ENCODE measurements around the gene CXCL17.
A peak's percentile ranks its signal among the peaks of the same experiment; 100 is the strongest.

Gene CXCL17

DNA sequence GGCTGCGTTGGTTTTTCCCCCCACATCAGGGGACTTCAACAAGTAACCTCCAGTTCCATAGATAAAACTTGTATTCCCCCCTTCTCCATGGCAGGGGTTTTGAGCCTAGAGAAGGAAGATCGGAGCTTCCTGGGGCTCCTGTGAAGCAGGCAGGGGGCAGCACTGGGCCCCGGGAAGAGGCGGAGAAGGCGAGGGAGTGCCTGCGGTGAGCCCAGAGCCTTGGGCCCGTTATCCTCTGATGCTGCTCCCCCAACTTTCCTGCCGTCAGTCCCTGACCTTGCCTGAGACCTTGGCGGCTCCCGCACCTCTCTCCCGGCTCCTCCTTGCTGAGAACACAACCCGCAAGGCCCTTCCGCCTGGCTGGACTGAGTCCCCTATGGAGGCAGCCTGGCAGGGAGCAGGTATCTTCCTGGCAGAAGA lies 18.0 kb downstream of the CXCL17 start:
- no peak for DNase-seq (ENCODE audit: low read depth in 2 of 2)

DNA sequence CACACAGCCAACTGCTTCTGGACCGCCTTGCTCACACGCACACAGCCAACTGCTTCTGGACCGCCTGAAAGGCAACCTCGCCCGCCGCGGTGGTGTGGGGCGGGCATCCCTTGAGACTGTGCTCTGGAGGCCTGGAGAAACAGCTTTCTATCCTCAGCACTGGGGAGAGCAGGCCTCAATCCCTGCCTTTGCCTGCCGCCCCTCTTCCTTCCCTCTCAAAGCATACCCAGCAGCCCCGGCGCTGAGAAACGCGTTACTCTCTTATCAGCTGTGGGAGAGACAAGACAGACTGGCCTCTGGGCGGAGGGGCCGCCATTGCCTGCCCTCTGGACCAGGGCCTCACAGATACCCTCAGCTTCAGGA lies 18.4 kb downstream of the CXCL17 start:
- DNase-seq (ENCODE audit: low read depth in 2 of 2) = no peak

DNA sequence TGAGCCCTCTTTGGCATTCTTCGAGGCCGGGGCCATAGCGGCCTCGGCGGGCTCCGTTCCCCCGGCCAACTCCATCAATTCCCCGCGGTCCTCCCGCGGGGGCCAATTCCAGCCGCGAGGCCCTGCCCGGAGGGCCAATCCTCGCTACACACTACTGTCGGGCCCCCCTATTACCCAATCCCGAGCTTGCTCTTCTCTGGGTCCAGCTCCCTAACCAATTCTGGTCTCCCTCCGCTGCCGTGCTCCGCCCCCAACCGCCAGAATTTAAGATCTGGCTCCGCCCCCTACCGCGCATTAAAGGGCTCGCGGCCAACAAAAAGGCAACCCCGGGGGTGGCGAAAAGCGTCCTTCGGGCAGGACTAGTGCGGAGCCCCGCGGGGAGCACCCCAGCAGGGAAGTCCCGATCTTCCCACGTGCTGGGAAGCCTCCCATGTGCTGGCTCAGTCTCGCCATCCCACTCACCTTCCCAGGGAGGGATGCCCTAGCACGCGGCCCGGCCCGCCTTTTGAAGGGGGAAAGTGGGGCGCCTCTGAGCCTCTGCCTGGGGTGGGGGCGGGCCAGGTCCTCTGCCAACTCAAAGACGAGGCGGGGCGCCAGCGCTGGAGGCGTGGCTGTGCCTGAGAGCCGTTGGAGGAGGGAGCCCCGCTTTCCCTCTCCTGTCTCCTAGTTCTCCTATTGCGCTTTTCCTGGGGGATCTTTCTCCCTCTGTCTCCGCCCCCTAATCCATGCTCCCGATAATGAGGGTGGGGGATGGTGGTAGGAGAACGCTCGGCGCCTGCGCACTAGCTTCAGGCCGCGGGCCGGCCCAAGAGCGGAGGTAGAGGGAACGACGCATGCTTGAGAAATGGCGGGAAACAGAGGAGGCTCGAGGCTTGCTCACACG lies 19.0 kb downstream of the CXCL17 start:
- peak; percentile 91 to 95 for DNase-seq (ENCODE audit: low read depth in 2 of 2)

DNA sequence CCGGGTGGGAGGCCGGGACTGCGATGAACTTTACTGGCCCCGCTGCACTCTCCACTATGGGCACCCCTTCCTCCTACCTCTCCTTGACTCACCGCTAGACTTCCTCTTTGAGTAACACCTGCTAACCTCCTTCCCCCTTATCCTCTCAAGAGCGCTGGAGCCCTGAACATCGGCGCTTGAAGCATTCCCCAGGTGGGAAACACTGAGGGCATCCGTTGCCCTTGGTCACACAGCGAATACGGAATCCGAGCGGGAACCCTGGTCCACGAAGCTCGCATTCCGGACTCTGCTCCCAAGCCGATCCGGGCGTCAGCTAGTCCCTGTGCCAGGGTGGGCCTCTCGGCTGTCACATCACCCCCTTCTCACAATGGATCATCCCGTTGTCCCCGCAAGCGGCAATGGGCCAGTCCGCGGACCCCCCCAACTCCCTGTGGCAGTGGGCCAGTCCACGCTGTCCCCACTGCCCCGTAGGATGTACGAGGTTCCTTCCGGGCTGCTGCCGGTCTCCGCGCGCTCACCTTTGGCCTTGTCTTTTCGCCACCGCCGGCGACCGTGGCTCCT lies 19.8 kb downstream of the CXCL17 start:
- peak in 1 of 2 donors; percentile 19 for DNase-seq (ENCODE audit: low read depth in 2 of 2)

DNA sequence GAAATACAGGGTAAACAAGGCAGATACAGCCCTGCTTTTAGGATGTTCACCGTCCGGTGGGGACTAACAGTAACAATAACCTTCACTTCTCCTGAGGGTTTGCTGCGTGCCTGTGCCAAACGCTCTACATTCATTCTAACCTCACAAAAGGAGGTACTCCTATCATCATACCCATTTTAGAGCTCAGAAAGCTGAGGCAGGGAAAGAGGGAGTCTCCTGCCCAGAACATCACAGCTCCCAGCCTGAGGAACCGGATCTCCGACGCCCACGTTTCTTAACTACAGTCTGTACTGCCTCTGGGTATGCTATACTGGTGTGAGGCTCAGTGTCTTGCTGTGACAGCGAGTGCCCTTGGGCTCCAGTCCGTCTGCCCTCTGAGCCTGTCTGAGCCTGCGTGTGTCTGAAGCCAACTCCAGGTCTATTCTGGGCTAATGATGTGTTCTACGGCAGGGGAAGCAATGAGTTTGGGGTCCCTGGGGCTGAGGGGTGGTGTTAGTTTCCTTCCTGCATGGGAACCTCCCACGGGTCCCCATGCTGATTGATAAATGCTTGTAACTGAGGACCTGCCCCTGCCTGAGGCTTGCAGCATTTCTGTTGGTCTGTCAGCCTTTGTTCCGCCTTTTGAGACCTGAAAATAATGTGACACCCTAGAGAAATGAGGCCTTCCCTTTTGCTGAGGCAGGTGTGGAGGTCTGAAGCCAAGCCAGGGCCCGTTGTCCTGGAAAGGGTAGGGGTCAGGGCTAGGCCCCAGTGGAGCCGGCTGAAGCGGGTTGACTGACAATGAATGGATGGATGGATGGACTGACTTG lies 20.4 kb downstream of the CXCL17 start:
- DNase-seq (ENCODE audit: low read depth in 2 of 2) = no peak

DNA sequence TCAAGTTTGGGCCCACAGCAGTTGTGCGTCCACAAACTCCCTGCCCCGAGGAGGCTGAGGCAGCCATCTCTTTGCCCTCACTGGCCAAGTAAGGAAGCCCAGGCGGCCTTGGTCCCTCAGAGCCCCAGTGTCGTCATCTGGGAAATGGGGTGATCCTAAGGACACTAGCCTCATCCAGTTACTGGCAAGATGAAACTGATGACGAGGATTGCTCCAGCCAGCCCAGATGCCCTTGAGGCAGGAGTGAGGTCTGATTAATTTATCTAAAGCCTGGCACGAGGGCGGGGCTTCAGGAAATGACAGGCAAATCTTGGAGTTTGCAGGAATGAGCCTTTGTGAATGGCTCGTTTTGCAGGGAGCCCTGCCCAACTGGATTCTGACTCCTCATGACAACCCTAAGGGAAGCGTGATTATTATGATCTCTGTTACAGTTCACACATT lies 21.1 kb downstream of the CXCL17 start:
- no peak for DNase-seq (ENCODE audit: low read depth in 2 of 2)

DNA sequence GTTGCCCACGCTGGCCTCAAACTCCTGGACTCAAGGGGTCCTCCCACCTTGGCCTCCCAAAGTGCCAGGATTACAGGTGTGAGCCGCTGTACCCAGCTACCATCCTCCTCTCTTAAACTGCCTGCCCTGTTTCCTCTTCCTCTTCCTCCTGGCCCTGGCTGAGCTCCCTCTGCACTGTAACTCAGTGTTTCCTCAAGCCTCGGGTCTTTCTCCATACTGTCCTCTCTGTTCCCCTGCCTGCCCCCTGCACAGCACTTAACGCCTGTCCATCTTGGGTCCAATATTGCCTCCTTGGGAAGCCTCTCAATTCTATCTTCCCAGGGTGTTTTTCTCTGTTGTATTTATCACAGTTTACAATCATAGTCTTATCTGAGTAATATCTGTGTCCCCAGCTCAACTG lies 21.6 kb downstream of the CXCL17 start:
- DNase-seq (ENCODE audit: low read depth in 2 of 2) = no peak

DNA sequence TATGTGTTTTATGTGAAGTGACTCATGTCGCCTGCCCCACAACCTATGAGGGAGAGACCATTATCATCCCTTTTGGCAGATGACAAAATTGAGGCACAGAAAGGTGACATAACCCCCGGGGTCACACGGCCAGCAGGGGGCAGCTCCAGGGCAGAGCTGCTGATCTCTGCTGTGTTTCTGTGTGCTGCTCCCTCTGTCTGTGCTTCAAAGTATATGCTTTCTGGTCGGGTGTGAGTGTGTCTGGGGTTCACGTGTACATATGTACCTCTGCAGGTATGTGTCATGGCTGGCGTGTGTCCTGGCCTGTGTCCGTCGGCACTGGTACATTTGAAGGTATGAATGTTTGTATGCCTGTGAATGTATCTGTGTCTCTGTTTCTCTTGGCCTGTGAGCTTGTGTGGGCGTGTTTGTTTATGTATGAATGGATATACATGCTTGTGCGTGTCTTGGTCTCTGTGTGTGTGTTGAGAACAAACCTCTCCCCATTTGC lies 22.6 kb downstream of the CXCL17 start:
- DNase-seq (ENCODE audit: low read depth in 2 of 2) = peak; percentile 65 to 74

DNA sequence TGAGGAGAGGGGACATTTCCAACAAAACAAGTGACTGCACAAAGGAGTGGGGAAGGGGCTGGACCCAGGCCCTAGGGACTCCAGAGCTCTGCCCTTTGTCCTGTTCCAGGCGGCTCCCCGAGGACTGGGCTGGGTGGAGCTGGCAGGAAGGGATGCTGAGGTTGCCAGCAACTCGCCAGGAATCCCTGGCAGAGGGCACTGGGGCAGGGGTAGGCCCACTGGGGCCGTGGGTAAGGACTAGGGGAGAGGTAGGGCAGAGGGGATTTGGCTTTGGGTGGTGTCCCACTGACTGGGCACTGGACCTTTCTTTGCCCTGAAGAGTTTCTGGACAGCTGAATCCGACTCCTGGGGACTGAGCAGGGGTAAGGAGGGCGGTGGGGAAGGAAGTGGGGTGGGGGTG lies 23.4 kb downstream of the CXCL17 start:
- no peak for DNase-seq (ENCODE audit: low read depth in 2 of 2)

DNA sequence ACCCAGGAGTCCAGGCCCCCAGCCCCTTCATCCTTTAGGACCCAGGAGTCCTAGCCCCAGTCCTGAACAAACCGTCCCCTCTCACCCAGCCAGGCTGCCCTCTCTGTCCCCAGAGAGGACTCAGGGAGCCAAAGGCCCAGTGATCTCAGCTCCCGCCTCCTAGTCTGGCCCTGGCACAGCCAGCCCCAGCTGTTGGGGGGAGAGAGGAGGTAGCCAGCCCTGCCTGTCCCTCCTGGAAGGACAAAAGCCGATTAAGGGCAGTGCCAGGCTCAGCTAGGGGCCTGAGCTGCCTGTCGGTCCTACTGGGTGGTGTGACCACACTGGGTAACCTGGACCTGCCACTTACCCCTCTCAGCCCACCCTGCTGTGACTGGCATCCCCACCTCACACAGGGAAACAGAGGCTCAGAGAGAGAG lies 30.1 kb downstream of the CXCL17 start:
- DNase-seq (ENCODE audit: low read depth in 2 of 2) = no peak

DNA sequence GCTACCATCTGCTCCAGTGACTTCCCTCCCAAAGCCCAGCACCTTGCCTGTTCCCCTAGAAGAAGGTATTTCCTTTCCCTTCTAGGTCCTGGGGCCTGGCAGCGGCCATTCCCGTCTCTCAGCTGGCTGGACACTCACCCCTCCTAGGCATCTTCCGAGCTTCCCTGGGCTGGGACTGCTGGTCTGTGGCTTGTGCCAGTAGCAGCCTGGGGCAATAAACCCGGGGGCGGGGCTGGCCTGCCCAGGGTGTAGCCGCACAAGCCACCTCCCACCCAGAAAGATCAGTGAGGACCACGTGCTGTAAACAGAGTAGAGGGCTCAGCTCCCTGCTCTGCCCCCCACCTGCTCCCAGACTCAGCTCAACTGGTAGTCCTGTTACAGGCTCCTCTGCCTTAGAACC lies 30.5 kb downstream of the CXCL17 start:
- DNase-seq (ENCODE audit: low read depth in 2 of 2) = no peak

DNA sequence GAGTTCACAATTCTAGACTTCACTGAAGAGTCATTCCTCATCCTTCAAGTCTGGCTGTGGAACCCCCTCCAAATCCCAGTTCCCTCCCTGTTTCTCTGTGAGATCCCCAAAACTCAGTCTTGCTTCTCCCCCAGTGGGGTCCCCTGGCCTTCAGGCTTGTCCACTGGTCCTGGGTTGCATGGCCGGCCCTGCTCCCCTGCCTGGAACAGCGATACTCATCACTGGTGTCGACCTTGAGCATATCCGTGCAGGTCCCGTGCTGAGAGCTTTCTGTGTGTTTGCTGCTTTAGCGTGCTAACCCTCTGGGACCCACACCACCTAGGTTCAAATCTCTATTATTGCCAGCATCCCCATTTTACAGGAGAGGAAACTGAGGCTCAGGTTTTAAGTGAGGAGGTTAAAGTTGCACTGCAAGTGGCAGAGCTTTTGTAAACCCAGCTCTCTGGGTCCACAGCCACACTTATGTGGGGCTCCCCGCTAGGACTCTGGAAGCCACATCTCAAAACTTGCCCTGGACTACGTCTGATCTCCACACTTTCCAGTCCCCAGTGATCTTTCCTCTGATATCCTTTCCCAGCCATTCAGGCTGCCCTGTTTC lies 31.1 kb downstream of the CXCL17 start:
- no peak for DNase-seq (ENCODE audit: low read depth in 2 of 2)

DNA sequence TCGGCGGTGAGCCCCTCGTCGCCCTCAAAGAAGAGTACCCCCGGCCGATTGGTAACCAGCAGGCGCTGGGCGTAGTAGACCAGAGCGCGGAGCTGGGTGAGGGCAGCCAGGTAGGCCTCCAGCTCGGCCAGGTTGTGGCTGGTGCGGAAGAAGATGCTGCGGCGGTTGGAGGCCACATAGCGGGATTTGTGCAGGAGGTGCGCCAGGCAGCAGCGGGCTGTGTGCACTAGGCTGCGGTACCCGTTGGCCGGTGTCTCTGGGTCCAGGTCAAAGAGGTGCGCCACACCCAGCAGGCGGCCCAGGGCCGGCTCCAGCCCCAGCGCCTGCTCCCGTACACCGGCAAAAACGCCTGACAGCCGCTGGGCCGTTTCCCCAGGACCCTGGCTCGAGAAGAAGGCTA lies 32.4 kb downstream of the CXCL17 start:
- DNase-seq (ENCODE audit: low read depth in 2 of 2) = no peak

DNA sequence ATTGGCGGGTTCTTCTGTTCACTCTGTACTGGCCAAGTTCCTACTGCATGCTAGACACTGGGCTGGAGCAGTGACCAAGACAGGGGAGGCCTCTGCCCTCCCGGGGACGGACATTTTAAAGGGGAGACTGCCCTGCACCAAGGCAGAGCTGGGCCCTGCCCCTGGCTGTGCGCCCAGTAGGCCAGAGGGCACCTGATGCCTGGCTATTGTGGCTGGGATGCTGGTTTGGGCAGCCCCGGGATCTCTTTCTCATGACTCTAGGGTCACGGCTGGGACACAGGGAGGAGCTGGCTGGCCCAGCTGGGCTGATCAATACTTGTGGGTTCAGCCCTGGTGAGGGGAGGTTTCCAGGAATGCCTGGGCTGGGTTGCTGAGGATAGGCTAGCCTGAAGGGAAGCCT lies 33.3 kb downstream of the CXCL17 start:
- no peak for DNase-seq (ENCODE audit: low read depth in 2 of 2)

DNA sequence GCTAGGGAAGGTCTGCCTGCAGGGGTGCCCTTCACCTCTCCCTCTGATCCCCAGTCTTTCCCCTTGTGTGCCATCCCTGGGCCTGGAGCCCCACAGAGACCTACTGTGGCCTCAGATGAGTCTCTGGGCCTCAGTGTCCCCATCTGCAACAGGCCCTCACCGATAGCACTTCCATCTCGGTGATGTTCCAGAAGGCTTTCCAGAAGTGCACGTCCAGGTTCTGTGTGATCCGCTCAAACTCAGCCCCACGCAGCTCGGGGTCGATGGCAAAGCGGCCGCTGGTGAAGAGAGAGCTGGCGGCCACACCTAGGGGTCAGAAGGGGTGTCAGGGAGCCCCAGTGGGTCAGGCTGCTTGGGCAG lies 35.0 kb downstream of the CXCL17 start:
- DNase-seq (ENCODE audit: low read depth in 2 of 2) = no peak

DNA sequence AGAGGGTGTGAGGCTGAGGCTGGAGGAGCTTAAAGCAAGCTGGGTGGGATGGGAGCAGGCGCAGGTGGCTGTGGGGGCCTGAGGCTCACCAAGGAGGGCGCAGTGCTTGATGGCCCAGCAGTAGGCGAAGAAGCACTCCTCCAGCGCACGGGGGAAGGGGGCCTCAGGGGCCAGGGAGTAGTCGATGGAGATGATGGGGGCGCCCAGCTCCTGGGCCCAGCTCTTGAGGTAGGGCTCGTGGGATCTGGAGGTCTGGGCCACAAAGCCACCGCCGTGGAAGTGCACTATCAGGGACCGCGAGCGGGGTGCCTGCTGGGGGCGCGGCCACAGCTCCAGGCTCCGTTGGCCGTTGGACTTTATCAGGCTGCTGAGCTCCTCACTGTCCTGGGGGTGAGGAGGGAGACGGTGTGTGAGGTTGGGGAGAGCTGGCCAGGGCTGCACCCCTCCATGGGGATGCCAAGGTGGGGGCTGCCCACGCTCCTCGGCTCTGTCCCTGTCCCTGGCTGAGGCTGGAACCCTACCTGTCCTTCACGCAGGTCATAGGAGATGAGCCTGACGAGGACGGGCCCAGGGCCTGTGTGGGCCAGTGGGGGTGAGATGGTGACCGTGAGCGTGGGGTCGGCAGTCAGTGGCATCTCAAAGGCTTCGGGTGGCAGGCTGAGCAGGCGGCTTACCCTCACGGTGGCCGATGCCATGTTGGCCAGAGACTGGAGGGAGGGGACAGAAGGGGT lies 35.5 kb downstream of the CXCL17 start:
- no peak for DNase-seq (ENCODE audit: low read depth in 2 of 2)

DNA sequence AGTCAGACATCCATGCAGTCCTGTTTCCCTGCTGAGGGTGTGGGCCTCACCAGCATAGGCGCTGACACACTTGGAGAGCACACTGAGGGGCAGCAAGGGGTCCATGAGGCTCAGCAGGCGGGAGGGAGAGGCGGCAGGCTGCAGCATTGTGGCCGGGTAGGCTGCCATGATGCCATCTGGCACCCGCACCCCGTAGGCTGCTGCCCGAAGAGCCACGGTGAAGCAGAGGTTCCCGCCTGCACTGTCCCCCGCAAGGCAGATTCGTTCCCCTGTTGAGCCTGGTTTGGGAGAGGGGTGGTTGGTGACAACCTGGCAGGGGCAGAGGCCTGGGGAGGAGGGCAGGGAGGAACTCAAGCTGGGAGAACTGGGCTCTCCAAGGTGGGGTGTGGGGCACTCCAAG lies 36.6 kb downstream of the CXCL17 start:
- no peak for DNase-seq (ENCODE audit: low read depth in 2 of 2)

DNA sequence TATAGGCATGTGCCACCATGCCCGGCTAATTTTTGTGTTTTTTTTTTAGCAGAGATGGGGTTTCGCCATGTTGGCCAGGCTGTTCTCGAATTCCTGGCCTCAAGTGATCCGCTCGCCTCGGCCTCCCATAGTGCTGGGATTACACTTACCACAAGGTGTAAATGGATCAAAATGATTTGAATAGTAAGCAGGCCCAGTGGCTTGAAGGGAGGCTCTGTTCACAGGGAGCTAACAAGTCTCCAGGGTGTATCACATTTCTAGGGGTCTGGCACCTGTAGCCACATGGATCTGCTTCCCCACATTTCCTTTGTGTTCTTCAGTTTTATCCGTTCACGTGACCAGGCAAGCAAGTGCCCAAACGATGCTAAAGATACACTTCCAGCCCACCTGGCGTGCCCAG lies 39.2 kb downstream of the CXCL17 start:
- no peak for DNase-seq (ENCODE audit: low read depth in 2 of 2)

DNA sequence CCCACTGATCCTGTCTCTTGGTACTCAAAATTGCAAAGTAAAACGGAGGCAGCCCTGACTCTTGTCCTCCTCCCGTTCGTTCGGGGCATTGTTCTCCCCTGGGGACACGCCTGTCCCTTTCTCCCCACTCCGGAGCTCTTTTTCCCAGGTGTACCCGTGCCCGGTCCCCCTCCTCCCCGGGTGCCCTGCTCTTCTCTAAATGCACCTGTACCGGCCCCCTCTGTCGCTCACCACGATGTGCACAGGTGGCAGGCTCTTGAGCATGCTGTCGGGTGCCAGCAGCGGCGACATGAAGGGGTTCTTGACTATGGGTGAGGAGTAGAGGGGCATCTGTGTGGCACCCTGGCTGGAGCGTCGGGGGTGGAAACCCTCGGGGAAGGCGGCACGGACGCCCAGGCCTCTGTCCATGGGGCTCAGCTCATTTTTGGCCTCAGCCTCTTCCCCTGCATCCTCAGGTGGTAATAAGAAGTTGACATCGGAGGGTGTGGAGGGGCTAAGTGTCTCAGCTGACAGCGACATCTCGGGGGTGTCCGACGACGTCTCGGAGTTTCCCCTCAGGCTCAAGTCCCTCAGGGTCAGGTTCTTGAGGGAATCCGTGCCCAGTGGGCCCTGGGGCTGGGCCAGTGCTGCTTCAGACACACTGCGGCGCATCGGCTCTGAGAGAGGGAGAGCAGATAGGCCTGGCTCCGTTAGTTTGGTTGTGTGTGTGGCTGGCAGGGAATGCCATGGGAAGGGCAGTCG lies 40.2 kb downstream of the CXCL17 start:
- DNase-seq (ENCODE audit: low read depth in 2 of 2) = no peak

DNA sequence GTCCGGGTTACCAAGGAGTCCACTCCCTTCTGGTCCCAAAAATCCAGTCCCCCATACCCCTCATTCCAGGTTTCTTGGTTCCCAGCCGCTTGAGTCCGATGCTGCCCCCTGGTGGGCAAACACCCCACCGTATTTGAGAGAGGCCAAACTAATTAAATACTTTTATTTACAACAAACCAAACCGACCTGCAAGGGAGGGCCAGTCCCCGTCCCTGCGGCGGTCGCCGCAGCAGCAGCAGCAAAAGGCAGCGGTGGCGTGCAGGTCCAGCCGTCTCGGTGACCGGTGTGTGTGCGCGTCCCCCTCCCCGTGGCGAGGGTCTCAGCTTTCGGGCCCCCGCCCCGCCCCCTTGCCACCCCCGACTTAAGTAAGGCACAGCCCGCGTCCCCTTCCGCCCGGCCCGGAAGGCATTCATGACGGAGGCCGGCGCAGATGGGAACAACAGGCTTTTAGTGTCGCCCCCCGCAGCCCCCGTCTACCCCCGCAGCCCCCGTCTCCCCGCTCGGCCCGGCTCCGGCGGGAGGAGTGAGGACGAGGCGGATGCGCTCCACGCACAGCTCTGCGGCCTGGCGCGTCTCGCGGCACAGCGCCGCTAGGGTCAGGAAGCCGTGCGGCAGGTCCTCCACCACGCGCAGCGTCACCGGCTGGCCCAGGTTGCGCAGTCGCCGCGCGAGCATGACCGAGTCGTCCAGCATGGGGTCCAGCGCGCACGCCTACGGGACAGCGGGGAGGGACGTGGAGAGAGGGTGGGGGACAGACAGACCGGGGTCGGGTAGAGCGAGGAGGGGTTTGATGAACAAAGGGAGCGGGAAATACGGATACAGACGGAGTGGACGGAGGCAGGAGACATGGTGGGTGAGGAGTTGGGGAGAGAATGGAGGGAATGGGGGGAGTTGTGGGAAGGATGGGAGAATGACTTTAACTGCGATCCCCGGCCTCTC lies 41.1 kb downstream of the CXCL17 start:
- peak; percentile 68 to 71 for DNase-seq (ENCODE audit: low read depth in 2 of 2)

Data from activated CD4-positive, alpha-beta T cell treated with anti-CD3 and anti-CD28 coated beads for 24 hours (primary cell).